HG03439 (cell line): ENCODE data around the gene ZNF214.
"Not testable (repeated sequence)": the region's sequence is repeated elsewhere in the genome, so short reads cannot be mapped to it uniquely, and the experiment has no call there.

Source experiments
- ATAC-seq: cut with Tn5 transposase; IDR thresholded peaks from one replicate; pipeline ENCODE4 v1.9.1; 2021; ENCODE audit warnings: mild to moderate bottlenecking, moderate library complexity; ENCODE audit not compliant: unreplicated experiment

ZNF214 gene

DNA sequence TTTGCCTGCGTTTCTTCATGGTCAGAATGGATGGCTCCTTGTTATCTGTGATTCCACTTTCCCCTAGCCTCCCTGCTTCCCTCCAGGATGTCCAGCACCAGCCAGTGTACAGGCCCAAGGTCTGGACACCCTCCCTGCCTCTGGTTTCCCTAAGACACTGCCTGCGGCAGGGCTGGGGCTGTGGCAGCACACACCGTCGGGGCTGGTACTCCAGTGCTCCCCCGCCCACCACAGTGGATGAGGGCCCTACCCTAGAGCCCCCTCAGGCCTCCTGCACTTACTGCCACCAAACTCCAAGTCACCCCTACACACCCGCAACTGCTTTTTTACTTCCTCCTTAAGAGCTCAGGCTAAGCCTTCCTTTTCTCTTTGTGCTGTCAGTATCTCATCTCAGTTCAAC is 28.9 kb downstream of the ZNF214 start:
- ATAC-seq = no peak

DNA sequence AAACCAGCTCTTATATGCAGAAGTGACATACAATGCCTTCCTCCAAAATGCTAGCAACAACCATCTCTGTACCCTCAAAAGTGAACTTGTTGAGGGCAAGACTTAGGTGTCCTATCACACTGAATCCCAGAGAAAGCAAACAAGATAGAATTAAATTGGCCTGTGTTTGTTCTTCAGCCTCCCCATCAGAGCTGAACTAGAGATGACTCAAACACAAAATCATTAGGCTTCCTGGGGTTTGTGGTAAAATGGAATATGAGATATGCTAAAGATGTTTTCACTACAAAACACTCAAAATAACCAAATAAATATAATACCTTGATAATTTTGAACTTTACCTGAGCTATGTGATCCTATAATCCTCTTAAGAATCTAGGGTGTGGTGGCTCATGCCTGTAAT is 31.6 kb downstream of the ZNF214 start:
- ATAC-seq = no peak

DNA sequence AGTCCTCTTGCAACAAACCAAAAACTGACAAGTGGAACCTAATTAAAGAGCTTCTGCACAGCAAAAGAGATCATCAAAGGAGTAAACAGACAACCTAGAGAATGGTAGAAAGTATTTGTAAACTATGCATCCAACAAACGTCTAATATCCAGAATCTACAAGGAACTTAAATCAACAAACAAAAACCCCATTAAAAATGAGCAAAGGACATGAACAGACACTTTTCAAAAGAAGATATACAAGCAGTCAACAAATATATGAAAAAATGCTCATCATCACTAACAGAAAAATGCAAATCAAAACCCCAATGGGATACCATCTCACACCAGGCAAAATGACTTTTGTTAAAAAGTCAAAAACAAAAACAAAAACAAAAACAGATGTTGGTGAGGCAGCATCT is 33.7 kb downstream of the ZNF214 start:
- ATAC-seq = no peak

DNA sequence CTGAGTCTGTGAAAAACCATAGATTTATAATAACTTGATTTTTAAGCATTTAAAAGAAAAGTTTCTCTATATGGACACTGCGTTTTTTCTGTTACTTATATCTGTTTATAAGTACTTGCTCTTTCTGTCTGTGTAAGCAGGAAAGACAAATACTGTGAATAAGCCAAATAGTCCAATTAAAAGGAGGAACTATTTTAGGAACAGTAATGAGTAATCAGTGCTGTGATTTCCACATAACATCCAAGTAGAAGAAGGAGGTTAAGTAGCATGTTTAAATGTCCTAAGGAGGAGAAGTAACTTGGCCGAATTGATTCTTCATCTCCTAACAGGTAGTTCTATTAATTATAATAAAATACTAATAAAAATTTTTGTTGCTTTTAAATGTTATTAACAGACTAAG is 40.8 kb downstream of the ZNF214 start:
- no peak for ATAC-seq

DNA sequence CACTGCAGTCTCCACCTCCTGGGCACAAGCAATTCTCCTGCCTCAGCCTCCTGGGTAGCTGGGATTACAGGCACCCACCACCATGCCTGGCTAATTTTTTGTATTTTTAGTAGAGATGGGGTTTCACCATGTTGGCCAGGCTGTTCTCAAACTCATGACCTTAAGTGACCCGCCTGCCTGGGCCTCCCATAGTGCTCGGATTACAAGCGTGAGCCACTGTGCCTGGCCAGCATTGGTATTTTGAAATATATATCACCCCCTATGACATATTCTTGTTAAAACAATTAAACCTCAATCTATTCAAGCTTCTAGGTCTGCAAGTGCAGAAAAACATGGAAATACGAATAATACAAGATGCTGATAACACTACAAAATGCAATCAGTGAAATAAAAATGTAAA is 50.3 kb downstream of the ZNF214 start:
- ATAC-seq = not testable (repeated sequence)

DNA sequence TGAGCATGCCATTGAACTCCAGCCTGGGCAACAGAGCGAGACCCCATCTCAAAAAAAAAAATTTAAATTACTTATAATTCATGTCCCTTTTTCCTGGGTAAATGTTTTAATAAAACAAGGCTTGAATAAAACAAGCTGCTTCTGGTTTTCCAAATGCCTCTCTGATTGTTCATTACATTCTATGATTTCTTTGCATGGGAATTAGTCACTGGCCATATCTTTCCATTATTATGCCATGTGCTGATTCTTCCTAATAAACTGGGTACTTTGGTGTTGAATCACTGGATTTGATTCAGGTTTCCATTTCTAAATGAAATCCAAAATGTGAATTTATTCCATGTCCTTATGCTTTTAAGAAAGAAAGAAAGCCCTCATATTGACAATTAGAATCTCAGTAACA is 51.3 kb downstream of the ZNF214 start:
- ATAC-seq = no peak

DNA sequence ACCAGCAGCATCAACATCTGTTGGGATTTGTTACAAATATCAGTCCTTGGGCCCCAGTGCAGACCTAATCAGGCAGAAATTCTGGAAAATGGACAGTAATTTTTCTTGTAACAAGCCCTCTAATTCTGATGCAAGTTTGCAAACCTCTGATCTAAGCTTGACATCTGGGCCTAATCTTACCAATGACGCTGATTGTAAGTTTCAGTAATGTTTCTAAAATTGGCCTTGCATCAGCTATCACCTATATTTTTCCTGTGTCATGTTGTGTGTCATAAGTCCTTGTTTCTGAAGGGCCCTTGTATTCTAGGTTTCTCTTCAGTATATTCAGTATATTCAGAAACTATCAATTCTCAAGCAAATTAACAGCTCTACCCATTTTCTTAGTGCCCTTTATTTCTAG is 57.5 kb downstream of the ZNF214 start:
- ATAC-seq = peak; percentile 97

DNA sequence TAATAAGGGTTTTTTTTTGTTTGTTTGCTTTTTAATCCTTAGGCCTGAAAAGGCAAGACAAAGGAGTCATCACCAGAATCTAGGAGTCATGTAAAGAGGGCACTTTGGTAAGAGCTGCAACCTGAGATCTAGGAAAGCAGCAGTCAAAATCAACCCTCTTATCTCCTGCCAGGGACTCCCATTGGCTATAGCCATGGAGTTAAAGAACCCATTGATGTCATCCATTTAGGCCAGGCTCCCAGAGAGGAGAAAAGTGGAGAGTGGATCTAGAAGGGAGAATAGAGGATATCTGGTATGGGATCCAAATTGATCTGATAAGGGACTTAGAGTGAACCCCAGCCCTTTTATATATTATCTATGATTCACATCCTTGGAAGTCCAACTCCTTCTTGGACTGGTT is 58.0 kb downstream of the ZNF214 start:
- peak; percentile 14 for ATAC-seq

DNA sequence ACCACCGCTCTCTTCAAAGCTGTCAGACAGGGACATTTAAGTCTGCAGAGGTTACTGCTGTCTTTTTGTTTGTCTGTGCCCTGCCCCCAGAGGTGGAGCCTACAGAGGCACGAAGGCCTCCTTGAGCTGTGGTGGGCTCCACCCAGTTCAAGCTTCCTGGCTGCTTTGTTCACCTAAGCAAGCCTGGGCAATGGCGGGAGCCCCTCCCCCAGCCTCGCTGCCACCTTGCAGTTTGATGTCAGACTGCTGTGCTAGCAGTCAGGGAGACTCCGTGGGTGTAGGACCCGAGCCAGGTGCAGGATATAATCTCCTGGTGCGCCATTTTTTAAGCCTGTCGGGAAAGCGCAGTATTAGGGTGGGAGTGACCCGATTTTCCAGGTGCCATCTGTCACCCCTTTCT is 65.9 kb downstream of the ZNF214 start:
- ATAC-seq = not testable (repeated sequence)
